Measurements from ENCODE around the gene FBXW4.

DNA sequence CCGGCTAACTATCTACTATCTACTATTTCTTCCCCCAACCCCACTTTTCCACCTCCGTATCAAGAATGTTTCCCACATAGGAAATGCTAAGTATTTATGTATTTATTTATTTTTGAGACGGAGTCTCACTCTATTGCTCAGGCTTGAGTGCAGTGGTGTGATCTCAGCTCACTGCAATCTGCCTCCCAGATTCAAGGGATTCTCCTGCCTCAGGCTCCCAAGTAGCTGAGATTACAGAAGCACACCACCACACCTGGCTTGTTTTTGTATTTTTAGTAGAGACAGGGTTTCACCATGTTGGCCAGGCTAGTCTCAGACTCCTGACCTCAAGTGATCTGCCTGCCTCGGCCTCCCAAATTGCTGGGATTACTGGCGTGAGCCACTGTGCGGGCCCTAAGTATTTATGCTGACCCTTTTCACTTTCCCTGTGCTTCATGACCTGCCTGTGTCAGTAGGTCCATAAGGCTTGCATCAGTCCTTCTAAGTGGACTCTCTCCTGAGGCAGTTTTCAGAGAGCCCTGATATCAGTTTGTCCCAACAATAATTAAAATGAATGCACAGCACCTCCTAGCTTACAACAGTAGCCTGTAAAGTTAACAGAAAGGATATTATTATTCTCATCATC, 25.7 kb upstream of the FBXW4 start:
- TF ChIP-seq TAF1 (IDR thresholded peaks at IDR 0.05; ENCODE audit: low read depth) (no peak), CEBPB (IDR thresholded peaks at IDR 0.05) (no peak), ZBTB7A (IDR thresholded peaks at IDR 0.05; ENCODE audit: low read depth) (no peak), EP300 (IDR thresholded peaks at IDR 0.05; ENCODE audit: borderline replicate concordance) (no peak), EGR1 (IDR thresholded peaks at IDR 0.05) (no peak), NFIC (IDR thresholded peaks at IDR 0.05) (no peak)
- TF ChIP-seq, protein P1, sequence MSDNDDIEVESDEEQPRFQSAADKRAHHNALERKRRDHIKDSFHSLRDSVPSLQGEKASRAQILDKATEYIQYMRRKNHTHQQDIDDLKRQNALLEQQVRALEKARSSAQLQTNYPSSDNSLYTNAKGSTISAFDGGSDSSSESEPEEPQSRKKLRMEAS (IDR thresholded peaks at IDR 0.05) = no peak
- TF ChIP-seq, protein P2, sequence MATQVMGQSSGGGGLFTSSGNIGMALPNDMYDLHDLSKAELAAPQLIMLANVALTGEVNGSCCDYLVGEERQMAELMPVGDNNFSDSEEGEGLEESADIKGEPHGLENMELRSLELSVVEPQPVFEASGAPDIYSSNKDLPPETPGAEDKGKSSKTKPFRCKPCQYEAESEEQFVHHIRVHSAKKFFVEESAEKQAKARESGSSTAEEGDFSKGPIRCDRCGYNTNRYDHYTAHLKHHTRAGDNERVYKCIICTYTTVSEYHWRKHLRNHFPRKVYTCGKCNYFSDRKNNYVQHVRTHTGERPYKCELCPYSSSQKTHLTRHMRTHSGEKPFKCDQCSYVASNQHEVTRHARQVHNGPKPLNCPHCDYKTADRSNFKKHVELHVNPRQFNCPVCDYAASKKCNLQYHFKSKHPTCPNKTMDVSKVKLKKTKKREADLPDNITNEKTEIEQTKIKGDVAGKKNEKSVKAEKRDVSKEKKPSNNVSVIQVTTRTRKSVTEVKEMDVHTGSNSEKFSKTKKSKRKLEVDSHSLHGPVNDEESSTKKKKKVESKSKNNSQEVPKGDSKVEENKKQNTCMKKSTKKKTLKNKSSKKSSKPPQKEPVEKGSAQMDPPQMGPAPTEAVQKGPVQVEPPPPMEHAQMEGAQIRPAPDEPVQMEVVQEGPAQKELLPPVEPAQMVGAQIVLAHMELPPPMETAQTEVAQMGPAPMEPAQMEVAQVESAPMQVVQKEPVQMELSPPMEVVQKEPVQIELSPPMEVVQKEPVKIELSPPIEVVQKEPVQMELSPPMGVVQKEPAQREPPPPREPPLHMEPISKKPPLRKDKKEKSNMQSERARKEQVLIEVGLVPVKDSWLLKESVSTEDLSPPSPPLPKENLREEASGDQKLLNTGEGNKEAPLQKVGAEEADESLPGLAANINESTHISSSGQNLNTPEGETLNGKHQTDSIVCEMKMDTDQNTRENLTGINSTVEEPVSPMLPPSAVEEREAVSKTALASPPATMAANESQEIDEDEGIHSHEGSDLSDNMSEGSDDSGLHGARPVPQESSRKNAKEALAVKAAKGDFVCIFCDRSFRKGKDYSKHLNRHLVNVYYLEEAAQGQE (IDR thresholded peaks at IDR 0.05; ENCODE audit: low read depth) = no peak
